SU-DHL-6 (cell line): ENCODE results near the gene HLA-DOA.
A peak's percentile ranks its signal among the peaks of the same experiment; 100 is the strongest.

ENCODE experiments used
- H2AFZ ChIP-seq: fragments of 200-600 bp; sonication (generic); 2 replicates; pipeline ENCODE4 v1.6.1; 2014; ENCODE audit warnings: low read depth, mild to moderate bottlenecking, moderate library complexity, mixed read lengths, antibody characterized with exemption, low read length; ENCODE audit not compliant: severe bottlenecking
- H3F3A ChIP-seq: fragments of 200-600 bp; shearing (Covaris generic); 2 replicates; pipeline ENCODE4 v1.6.0; 2016; ENCODE audit warnings: antibody characterized with exemption, mild to moderate bottlenecking; ENCODE audit not compliant: insufficient read depth
- H3K27ac ChIP-seq: fragments of 200-600 bp; sonication (generic); 2 replicates; pipeline ENCODE4 v1.5.1; 2016; ENCODE audit warnings: low read depth, mild to moderate bottlenecking, low read length, moderate library complexity, mixed read lengths
- H3K27me3 ChIP-seq: fragments of 200-600 bp; sonication (generic), shearing (Covaris generic); 2 replicates; pipeline ENCODE4 v1.6.0; 2014; ENCODE audit warnings: mild to moderate bottlenecking, low read length
- H3K36me3 ChIP-seq: fragments of 200-600 bp; sonication (generic); 2 replicates; pipeline ENCODE4 v1.6.1; 2014; ENCODE audit warnings: mild to moderate bottlenecking, low read length, mixed read lengths
- H3K4me2 ChIP-seq: fragments of 300-600, 200-600 bp; shearing (Covaris generic), sonication (generic); 2 replicates; pipeline ENCODE4 v1.6.0; 2014; ENCODE audit warnings: low read length, low read depth, mild to moderate bottlenecking; ENCODE audit not compliant: poor library complexity, severe bottlenecking
- H3K4me3 ChIP-seq: fragments of 200-600 bp; sonication (generic); 2 replicates; pipeline ENCODE4 v1.5.1; 2014; ENCODE audit warnings: antibody characterized with exemption, low read length, mild to moderate bottlenecking, mixed read lengths; ENCODE audit not compliant: insufficient read depth, poor library complexity, severe bottlenecking
- H3K79me2 ChIP-seq: fragments of 200-600 bp; sonication (generic); 2 replicates; pipeline ENCODE4 v1.6.1; 2014; ENCODE audit warnings: mild to moderate bottlenecking, low read length, moderate library complexity; ENCODE audit not compliant: insufficient read depth
- H3K9ac ChIP-seq: fragments of 200-600 bp; sonication (generic); 2 replicates; pipeline ENCODE4 v1.7.0; 2014; ENCODE audit warnings: mild to moderate bottlenecking, low read length
- H3K9me2 ChIP-seq: fragments of 200-600 bp; sonication (generic); replicated peaks from 2 replicates; pipeline ENCODE4 v1.6.1; 2014; ENCODE audit warnings: low read length; ENCODE audit not compliant: insufficient read depth
- H3K9me3 ChIP-seq: fragments of 200-600 bp; sonication (generic); 2 replicates; pipeline ENCODE4 v1.6.1; 2014; ENCODE audit warnings: low read length, mixed read lengths; ENCODE audit not compliant: insufficient read depth
- H4K20me1 ChIP-seq: fragments of 200-600 bp; sonication (generic); 2 replicates; pipeline ENCODE4 v1.6.1; 2014; ENCODE audit warnings: low read depth, mild to moderate bottlenecking, antibody characterized with exemption, low read length, moderate library complexity, mixed read lengths
- CTCF ChIP-seq: fragments of 200-600 bp; sonication (generic); IDR thresholded peaks from one replicate; pipeline ENCODE4 v1.5.1; 2017; ENCODE audit warnings: antibody characterized with exemption, mild to moderate bottlenecking, low read length, moderate library complexity; ENCODE audit not compliant: insufficient read depth, poor library complexity, severe bottlenecking
- EZH2phosphoT487 ChIP-seq: fragments of 200-600 bp; sonication (generic), shearing (Covaris generic); conservative IDR thresholded peaks from 2 replicates; pipeline ENCODE4 v1.6.1; 2018; ENCODE audit warnings: mild to moderate bottlenecking, antibody characterized with exemption, low read length, moderate library complexity, mixed read lengths

The HLA-DOA gene

DNA sequence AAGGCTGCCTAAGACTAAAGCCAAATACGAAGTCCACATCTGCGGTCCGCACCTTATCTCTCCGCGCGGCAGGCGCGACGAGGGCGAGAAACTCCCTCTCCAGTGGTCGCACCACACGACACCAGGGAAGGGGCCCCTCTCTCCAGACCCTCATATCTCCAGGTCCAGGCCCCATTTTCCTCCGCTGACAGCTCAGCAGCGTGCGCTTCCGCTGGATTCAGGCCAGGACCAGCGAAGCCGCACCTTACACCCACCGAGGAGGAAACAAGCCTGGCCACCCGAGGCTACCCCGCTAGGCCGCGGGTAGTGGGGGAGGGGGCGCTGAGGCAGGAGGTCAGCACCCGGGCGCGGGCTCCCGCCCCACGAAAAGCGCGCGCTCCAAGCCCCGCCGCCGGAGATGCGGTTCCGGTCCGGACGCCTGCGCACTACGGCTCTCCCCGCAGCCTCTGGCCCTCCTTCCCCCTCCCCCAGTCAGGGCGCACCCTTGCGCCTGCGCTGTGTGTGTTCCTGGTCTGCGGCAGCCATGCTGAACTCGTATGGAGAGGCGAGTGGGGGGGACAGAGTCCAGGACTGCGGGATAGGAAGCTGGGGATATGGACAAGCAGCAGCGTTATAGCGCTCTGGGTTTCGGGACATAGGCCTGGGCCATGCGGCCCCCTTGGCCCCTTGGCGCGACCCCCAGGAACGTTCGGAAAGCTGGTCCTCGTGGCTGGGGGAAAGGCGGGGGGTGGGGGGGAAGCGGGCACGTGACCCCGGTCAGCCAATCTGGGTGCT lies 41.1 kb downstream of the HLA-DOA start, which contains the start of gene BRD2:
Gene BRD2, plus strand, starts transcription at position 502 of the 774 bp plus-strand sequence. CDS start 4,305 bp downstream, outside the sequence.
- peak within 1 kb of the TSS; percentile 75 for H3K4me3 ChIP-seq
- peaks cover 65% of the 10 kb centered on the region for H3F3A ChIP-seq
- H3K9me3 ChIP-seq: no peaks in the 10 kb centered on the region
- H3K36me3 ChIP-seq: peaks cover 13% of the 10 kb centered on the region
- peaks cover 48% of the 10 kb centered on the region for H3K79me2 ChIP-seq
- H3K27me3 ChIP-seq: no peaks in the 10 kb centered on the region
- peak within 1 kb of the TSS; percentile 95 for H3K9ac ChIP-seq
- peak within 1 kb of the TSS; percentile 94 for H3K4me2 ChIP-seq
- H4K20me1 ChIP-seq: peaks cover 2% of the 10 kb centered on the region; the same call in 1 of the 2 replicates
- H3K9me2 ChIP-seq: no peaks in the 10 kb centered on the region
- H3K27ac ChIP-seq: peak within 1 kb of the TSS; percentile 97
- TF ChIP-seq EZH2phosphoT487: no peak
- TF ChIP-seq CTCF: no peak
- H2AFZ ChIP-seq: peak within 1 kb of the TSS; percentile 31

- Histone ChIP-seq H3K27me3 (no peaks in the 10 kb centered on the region), H3K9me2 (no peaks in the 10 kb centered on the region), H2AFZ (peak overlapping the region; percentile 16), H3K4me2 (peak overlapping the region; percentile 94), H3F3A (peaks cover 60% of the 10 kb centered on the region), H3K27ac (peak overlapping the region; percentile 97), H3K9me3 (no peaks in the 10 kb centered on the region), H3K36me3 (peaks cover 5% of the 10 kb centered on the region; the same call in 1 of the 2 replicates), H4K20me1 (no peaks in the 10 kb centered on the region), H3K9ac (peak overlapping the region; percentile 95), H3K79me2 (peaks cover 43% of the 10 kb centered on the region), H3K4me3 (peak overlapping the region; percentile 75)
- peak; percentile 98 for TF ChIP-seq CTCF
- TF ChIP-seq EZH2phosphoT487: no peak
Observed at GRCh38 chr6:32967151-32968091, 42.0 kb downstream of the HLA-DOA start.

DNA sequence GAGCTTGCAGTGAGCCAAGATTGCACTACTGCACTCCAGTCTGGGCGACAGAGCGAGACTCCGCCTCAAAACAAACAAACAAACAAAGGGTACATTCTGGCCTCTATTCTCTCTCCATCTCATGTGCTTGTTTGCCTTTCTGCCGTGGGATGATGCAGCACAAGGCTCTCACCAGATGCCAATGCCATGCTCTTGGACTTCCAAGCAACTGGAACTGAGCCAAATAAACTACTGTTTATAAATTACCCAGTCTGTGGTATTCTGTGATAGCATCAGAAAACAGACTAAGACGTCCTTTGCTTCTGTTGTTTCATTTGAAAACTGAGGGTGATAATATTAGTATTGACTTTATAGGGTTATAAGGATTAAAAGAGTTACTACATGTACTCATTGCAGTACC lies 44.6 kb downstream of the HLA-DOA start:
- H3K36me3 ChIP-seq: 0 out of 2 replicates have a peak, but pooled peaks cover 6% of the 10 kb centered on the region
- H3K9ac ChIP-seq: no peak overlapping the region
- no peaks in the 10 kb centered on the region for H3K27me3 ChIP-seq
- H2AFZ ChIP-seq: no peak overlapping the region
- no peak overlapping the region for H3K4me3 ChIP-seq
- TF ChIP-seq CTCF (no peak), EZH2phosphoT487 (no peak)
- H3K79me2 ChIP-seq: peaks cover 50% of the 10 kb centered on the region
- H4K20me1 ChIP-seq: no peaks in the 10 kb centered on the region
- no peaks in the 10 kb centered on the region for H3K9me3 ChIP-seq
- no peak overlapping the region for H3K4me2 ChIP-seq
- peaks cover 40% of the 10 kb centered on the region for H3F3A ChIP-seq
- no peaks in the 10 kb centered on the region for H3K9me2 ChIP-seq
- H3K27ac ChIP-seq: no peak overlapping the region
